ENCODE data around the gene TRAIP.
"Not testable (repeated sequence)": the region's sequence is repeated elsewhere in the genome, so short reads cannot be mapped to it uniquely, and the experiment has no call there.

TRAIP gene

DNA sequence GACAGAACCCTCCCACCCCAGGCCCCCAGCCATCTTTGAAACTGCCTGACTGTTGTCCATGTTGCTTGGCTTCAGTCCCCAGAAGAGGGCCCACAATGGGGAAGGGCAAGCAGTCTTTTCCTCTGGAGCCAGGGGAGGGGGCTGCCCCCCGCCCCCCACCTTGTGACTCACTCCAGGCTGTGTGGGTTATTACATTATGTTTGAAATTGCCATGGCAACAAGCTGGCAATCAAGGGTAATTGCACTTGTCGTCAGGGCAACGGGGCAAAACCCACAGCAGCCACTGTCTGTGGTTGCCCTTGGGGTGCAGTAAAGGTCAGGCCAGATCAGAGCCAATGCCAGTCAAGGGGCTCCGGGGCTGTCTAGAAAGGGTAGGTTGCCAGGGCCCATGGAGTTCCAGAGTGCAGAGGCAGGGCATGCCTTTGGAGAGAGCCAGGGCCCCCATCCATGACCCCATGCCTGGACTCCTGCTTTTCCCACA, 16.5 kb upstream of the TRAIP start:
- no peak for DNase-seq

DNA sequence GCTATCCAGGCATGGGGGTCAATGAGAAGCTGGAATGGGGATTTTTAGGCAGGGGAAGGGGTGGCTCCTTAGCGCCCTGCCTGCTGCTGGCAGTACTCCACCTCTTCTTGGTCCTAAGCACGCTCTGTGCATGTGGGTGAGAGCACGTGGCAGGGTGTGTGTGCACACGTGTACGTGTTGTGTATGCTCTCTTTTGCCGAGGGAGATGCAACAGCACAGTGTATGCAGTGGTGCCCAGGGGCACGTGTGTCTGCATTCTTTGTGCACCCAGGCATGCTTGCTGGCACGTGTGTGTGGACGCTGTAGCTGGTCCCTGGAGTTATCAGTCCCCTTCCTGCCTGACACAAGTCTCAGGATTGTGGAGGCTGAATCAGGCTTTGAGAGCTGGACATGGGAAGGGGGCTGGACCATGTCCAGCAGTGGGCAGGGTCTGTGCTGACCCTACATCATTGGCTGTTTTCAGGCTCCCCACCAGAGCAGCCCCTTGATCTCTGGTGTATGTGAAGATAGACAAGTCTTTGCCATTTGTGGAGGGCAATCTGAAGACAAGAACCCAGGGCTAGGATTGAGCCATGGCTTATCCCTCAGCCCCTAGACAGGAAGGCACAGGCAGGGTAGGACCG, 15.3 kb upstream of the TRAIP start:
- no peak for DNase-seq

DNA sequence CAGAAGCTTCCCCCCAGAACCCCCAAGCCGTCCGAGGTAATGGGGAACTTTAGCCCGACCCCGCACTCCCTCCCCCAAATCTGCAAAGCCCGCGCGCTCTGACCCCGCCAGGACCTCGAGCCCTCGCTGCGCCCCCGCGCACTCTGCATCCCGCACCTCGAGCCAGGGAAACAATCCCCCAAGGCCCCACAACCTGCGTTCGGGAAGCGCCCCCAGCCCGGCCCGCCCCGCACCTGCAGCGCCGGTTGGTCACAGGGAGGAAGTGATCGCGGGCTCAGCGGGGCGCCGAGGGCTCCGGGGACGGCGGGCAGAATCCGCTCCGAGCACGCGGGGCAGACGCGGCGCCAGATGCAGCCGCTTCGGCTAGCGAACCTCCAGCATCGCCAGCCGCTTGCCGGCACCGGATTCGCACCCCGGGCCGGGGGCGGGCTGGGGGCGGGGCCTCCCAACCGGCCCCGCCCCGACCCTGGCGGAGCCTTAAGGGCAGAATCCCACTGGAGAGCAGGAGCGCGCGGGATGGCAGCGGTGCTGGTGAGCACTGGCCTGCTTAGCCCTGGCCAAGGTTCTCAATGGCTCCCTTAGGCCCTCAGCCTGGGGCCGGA, 13.3 kb upstream of the TRAIP start, which contains the start of gene CAMKV:
Gene CAMKV, minus strand, starts transcription at position 382 of the 602 bp plus-strand sequence. CDS start 7,518 bp downstream, outside the sequence.
- no peak for DNase-seq

DNA sequence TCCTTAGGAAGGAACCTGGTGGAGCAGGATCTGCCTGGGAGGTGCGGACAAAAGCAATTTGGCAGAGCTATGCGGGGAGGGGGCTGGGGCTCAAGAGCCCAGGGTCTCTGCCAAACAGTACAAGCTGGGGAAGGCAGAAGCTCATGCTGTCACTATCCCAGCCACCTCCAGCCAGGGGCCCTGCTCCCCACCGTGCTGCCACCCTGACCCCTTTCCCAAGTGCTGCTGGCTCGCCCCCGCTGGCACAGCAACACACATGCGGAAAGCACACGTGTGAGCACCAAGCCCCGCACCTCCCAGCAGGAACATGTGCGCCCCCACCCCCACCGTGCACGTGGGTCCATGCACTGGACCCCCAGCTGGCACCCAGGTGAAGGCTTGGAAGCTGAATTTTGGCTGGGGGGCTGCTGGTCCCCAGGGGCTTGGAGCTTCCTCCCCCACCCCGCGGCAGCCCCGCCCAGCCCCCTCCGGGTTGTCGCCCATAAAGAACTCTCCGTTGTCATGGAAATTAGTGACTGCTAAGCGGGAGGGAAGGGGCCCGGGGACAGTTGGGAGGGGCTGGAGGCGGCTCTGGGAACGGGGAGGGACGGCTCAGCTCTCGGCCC, 12.6 kb upstream of the TRAIP start:
- DNase-seq = no peak

DNA sequence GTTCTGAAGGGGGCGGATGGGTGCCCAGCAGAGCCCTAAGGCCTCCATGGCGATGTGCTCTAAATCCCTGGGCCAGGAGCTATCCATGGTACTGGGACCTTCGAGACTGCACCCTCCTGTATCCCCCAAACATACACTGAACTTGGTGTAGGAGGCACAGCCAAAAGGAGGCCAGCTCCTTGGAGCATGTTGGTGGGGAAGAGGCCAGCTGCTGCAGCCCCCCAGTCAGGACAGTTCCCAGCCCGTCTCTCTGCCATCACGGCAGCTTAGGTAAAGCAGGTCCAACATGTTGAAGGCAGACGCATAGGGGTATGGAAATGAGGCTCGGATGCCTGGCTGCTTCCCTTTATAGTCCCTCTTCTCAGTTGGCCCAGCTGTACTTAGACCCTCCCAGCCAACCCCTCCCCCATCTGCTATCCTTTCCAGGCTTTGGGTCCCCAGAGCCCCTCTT, 11.5 kb upstream of the TRAIP start:
- no peak for DNase-seq

DNA sequence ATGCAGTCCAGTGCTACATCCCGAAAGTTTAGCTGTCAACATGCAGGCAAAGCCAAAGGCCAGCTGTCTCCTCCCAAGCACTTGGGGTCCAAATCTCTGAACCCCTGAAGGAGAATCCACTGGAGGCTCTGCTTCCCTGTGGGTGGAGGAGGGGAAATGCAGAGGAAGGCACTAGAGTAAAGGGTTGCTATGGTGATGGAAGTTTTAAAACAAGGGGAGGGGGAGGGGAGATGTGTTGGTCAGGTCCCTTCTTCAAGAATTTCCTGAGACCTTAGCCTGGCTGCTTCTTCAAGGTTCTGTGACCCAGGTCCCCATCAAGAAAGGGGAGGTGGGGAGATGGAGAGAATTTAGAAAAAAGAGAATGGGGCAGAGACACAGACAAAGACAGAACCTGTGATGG, 11.0 kb upstream of the TRAIP start:
- DNase-seq = no peak

DNA sequence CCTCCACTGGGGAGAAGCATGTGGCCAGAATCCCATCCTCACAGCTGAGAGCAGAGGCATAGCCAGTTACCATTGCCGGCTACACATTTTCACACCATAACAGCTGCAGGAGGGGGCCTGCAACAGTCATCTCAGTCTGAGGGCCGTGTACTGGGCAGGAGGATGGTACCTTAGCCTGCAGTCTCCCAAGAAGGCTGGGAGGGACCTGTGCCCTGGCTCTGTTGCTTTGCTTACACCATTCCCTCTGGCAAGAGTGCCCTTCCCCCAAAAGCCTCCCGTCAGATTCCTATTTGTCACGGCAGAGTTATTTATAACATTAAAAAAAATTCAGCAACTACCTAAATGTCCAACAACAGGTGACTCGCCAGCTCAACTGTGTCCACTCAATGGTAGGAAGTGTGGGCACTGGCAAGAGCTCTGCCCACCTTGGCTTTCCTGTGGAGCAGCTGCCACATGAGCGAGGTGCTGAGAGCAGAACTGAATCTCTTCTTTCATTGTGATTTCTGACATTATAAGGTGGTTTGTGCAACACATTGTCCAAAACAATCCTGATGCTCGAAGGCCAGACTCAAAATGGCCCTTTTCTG, 8.9 kb upstream of the TRAIP start:
- no peak for DNase-seq

DNA sequence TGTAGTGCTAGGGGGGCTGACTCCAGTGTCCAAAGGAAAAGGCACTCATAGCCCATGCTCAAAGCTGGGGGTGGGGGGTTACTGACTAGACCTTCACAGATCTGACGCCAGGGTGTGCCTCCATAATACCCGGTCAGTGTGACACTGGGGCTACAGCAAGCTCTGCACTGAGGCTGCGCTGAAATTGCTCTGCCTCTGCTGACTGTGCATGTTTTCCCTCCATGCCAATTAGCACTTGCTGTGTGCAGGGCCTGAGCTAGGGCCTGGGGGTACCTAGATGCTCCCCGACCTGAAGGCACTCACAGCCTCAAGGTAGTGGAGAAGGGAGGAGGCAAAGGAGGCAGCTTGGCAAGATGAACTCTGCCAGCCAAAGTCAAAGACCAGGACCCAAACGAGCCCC, 8.1 kb upstream of the TRAIP start:
- no peak for DNase-seq

DNA sequence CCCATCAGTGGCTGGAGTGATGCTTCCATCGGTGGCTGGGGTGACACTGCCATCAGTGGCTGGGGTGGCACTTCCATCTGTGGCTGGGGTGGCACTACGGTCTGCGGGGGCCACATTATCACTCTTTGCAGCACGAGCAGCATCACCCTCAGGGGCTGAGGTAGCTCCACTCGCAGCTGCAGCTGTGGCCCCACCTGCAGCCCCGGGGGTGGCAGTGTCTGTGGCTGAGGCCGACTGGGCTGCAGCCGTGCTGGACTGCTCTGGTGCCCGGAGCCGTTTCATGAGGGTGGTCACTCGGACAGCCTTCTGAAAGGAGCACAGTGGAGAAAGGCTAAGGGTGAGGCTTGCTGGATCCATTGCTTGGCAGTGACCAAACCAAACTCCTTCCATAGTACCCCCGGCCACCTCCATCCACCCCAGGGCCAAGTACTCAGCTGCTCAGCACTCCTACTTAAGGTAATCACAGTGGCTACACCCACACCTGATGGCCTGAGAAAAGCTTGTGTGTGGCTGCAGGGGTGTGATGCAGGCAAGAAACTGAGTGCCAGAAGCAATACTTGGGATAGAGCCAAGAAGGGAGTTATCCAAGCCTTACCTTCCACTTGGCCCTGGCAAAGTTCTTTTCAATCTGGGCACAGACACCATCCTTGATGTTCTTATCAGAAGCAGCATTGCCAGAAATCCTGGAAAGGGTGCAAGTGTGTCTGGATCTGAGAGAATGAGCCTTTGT, 3.4 kb upstream of the TRAIP start:
- DNase-seq = no peak

DNA sequence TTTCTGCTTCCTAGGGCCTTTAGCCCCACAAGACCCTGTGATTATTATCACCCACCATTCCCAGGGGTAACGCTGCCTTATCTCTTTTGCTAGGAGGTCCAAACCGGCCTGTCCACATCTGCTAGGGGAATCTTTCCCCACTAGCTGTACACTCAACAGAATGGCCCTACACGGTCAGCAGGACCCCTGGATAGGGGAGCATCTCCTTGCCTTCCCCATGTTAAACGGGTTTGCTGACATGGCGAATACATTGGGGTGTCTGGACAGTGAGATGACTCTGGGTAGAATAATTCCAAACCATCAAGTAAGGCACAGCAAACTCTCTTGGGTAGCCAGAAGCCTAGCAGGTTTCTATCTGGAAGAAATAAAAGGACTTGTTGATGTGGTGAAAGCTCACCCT, 702 bp downstream of the TRAIP start:
- DNase-seq = no peak

DNA sequence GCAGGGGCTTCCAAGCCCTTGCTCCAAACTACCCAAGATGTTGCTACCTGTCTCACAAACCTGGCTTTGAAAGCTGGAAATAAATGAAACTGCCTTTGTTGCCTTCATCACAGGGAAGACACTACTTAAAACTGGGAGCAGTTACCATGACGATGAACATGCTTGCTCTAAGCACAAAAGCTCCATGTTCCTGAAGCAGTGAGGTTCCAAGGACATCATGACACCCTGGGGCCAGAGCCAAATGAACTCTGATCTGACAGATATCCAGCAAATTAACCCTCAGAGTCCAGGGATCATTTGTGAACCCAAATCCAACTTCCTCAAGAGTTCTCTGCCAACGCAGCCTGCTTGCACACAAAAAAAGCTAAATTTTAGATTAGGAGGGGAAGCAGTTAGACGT, 10.7 kb downstream of the TRAIP start:
- DNase-seq = no peak

DNA sequence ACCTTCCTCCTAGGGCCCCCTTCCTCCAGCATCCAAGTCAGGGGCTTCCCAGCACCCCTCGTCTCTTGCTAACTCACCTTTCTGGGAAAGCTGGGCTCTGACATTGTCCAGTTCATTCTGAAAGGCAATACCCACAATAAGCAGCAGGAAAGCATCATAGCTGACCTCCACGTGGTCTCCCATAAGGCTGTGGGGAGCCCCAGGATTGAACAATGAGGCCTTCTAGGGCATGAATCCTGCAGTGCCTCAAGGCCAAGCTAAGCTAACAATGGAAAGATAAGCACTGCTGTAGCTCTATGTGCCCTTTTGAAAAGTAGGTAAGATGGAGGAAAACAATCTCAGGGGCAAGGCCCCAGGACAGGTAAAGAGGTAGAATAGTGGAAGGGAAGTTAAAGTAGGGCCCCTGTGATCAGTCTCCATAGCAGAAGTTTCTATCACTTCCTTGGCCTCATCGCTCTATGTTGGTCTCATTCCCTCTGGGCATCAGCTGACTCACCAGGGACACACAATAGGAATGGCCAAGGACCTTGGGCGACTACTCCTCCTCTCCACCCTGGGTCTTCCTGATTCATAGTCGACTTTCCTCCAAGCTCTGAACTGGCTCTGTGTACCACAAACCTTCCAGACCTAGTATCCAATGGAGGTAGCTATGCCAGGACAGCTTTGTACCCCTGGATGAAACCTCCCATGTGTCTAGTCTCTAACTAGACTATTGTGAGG, 11.7 kb downstream of the TRAIP start:
- DNase-seq = no peak

DNA sequence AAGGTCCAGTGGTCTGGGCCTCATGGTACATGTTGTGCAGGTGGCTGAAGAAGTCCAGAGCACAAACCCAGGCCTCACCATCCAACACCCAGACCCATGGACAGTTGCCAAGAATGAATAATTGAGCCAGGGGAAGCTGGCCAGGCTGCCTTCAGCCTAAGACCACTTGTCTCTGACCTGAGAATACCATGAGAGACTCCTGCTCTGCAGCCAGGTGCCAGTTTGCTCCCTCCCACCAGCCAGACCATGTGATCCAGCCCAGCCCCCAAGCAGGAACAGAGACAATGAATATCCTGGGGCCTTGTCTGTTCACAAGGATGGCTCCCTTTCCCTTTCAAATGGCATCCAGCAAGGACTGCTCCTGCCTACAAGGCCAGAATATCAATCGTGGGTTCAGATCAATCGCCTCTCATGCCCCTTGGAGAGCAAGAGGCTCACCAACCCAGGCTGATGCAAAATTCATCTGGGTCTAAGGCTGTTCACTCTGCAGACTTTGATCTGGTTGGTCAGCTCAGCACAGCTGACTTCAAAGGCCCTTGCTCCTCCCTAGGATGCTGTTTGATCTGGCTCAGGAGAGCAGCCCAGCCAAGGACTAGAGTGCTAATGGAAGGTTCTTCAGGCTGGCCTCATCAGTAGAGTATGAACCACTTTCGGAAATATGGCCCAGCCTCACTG, 13.4 kb downstream of the TRAIP start:
- DNase-seq = no peak

DNA sequence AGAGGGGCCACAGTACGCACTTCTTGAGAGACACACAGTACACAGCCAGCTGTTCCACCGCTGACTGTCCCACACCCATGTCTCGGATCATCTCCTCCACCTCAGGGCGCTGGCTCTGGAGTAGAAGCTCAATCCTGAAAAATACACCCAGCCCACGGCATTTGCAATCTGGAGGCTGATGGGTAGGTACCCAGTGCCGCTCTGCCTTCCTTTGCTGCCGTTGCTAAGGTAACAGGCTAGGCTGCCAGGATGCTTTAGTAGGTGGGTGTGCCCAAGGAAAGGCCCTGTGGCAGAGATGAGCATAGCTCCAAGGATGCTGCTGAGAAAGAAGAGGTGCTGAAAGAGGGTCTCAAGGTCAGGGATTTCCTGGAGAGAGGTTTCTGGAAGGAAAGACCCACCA, 14.6 kb downstream of the TRAIP start:
- no peak for DNase-seq

DNA sequence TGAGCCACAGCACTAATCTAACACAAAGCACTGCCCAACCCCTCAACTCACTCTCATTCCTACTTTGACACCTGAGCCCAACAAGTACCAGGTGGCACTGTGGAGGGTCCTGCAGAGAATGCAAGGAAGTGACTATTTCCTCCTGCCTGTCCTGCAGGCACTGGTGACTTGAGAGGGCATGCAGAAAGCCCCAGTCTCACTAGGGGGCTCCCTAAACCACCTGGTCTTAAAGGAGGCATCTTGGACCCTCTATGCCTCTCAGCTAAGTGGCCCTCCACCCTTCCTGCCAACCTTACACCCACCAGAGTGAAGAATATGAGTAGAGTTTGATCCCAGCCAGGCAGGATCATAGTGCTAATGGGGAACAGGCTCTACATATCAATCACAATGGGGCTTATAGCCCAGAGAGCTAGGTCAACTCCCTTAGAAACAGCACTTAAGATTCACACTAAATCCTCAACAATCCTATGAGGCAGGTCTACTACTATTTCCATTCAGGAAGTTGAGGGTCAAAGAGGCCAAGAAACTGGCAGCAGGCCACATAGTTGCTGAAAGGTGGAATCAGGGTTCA, 15.2 kb downstream of the TRAIP start:
- DNase-seq = no peak

DNA sequence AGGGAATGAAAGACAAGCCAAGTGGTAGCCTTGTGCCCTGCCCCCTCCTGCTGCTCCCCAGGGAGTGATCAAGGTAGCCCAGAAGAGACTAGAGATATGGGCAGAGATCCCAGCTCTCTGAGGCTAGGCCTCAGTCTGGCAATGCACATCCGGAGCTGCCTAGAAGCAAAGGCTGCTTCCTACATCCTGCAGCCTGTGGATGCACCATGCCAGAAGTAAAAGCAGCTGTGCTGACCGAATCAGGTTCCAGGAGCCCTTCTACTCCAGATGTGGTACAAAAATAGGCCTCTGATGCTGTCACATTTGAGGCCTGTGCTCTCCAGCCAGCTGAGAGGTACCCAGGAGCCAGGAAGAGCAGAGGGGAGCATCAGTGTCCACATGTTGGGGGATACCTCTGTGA, 16.0 kb downstream of the TRAIP start:
- no peak for DNase-seq

DNA sequence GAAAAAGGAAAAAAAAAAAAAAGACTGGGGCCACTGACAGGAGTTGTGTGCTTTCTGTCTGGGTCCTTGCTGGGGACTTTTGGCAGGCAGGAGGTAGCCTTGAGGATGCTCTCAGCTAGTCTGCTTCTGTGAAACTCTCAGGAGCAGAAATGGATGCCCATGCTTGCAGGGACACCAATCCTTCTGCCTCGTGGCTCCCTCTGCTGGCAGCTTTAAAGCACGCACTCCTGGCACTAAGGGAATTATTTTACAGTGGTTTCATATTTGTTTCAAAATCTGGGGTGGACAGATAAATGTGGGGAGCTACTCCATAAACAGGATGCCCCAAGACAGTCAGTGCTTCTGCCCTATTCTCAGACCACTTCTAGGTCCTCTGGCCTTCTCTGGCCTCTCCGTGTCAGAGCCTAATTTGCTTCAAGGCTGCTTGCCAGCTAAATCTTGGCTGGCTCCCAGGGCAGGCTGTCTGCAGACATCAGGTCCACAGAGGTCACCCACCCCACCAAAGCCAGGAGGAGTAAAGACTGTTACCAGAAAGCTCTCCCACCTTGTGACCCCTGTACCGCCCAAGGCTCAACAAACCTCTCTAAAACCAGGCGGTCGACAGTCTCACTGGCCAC, 17.1 kb downstream of the TRAIP start:
- no peak for DNase-seq

DNA sequence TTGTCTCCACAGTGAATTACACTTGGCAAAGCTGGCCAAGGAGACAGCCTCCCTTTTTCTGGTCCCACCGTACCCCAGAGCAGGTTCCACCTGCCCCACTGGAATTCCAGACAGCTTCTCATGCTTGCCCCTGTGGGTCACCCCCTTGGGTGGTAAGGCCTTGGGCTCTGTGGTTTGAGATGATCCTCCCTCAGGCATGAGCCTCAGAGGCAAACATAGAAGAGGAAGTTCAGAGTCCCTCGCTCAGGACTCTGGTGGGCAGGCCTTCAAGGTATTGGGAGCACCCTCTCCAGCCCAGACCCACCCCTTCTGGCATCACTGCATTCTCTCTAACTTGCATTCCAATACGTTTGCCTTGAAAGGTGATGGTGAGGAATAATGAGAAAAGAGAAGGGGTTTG, 25.0 kb downstream of the TRAIP start:
- no peak for DNase-seq

DNA sequence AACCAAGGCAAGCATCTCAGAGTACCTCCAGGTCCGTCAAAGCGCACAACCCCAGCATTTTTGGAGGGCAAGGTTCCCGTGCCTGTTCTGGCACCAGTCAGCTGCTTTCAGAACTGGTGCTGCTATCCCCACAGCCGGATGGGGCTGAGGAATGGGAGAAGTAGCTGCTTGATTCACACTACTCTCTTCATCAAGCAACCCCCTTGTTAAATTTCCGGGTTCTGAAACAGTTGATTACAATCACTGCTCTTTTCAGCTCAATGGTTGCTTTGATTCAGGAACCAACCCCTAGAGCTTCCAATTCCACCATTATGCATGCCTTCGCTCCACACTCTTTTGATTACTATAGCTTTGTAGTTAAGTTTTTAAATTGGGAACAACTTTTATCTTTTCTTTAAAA, 30.3 kb downstream of the TRAIP start:
- DNase-seq = no peak

DNA sequence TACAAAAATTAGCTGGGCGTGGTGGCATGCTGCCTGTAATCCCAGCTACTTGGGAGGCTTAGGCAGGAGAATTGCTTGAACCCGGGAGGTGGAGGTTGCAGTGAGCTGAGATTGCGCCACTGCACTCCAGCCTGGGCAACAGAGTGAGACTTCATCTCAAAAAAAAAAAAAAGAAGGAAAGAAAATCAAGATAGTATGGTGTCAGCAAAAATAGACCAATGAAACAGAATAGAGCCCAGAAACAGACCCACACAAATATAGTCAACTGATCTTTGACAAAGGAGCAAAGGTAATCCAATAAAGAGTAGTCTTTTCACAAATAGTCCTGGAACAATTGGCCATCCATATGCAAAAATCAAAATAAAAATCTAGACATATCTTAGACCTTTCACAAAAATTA, 33.2 kb downstream of the TRAIP start:
- DNase-seq = not testable (repeated sequence)

DNA sequence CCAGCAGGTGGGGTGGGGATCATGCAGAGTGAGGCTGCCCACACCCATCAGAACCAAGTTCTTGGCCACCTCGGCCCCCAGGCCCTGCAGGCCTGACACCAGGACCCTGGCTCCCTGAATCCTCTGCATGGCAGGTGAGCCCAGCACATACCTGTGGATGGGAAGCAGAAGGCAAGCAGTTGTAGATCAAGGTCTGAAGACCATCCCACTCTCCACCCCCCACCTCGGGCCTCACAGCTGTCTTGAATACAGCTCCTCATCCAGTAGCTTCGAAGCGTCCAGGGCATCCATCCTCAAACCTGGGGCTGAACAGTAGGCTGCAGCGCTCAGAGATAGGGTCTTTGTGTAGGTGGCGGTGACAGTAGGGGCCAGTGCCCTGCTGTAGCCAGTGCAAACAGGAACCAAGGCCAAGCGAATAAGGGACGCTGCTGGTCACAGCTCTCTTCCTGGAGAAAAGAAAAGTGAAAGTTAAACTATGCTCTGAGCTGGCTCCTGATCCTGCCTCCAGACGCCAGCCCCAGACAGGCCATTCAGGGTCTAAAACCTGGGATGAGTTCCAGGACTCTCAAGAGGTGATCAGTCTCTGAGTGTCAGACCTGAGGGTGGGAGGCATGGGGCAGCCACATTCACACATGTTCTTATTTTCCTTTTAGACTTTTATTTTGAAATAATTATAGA, 42.7 kb downstream of the TRAIP start, which contains the start of gene UBA7:
Gene UBA7, minus strand, starts transcription at position 457 of the 678 bp plus-strand sequence. Its CDS starts 166 bp downstream, at position 291.
- DNase-seq = peak; percentile 16
